Measurements from ENCODE around the gene EGLN2.
"Not testable (repeated sequence)": the region's sequence is repeated elsewhere in the genome, so short reads cannot be mapped to it uniquely, and the experiment has no call there.

The EGLN2 gene

GRCh38 chr19:40798683-40799557 is at the start of gene EGLN2:
TSS of gene EGLN2 (plus strand) at chr19:40799191. CDS start at chr19:40800573, 1,382 bp downstream.
- peak; percentile 99 to 100 (median 100) for DNase-seq (ENCODE audit: low read depth in 3 of 3)

GRCh38 chr19:40750058-40750873 is 48.7 kb upstream of the EGLN2 start, which contains the start of gene ACTMAP:
TSS of gene ACTMAP (minus strand) at chr19:40750477. CDS start at chr19:40749803, 674 bp downstream.
- peak; percentile 92 to 99 (median 98) for DNase-seq (ENCODE audit: low read depth in 3 of 3)

GRCh38 chr19:40750874-40751537 is 48.0 kb upstream of the EGLN2 start, which contains the start of gene SNRPA:
TSS of gene SNRPA (plus strand) at chr19:40751203. CDS start at chr19:40751409, 206 bp downstream.
- DNase-seq (ENCODE audit: low read depth in 3 of 3), result peak; percentile 92 to 95 (median 92)

GRCh38 chr19:40752257-40752781 is 46.7 kb upstream of the EGLN2 start:
- DNase-seq (ENCODE audit: low read depth in 3 of 3), result no peak

GRCh38 chr19:40754611-40755247 is 44.3 kb upstream of the EGLN2 start:
- no peak for DNase-seq (ENCODE audit: low read depth in 3 of 3)

GRCh38 chr19:40755248-40755624 is 43.8 kb upstream of the EGLN2 start:
- DNase-seq (ENCODE audit: low read depth in 3 of 3), result no peak

GRCh38 chr19:40755791-40756190 is 43.2 kb upstream of the EGLN2 start:
- DNase-seq (ENCODE audit: low read depth in 3 of 3), result no peak

GRCh38 chr19:40756502-40757110 is 42.4 kb upstream of the EGLN2 start:
- DNase-seq (ENCODE audit: low read depth in 3 of 3), result no peak

GRCh38 chr19:40758491-40758890 is 40.5 kb upstream of the EGLN2 start:
- no peak for DNase-seq (ENCODE audit: low read depth in 3 of 3)

GRCh38 chr19:40759352-40759751 is 39.6 kb upstream of the EGLN2 start:
- DNase-seq (ENCODE audit: low read depth in 3 of 3), result no peak

GRCh38 chr19:40762754-40763470 is 36.1 kb upstream of the EGLN2 start:
- DNase-seq (ENCODE audit: low read depth in 3 of 3), result no peak

- DNase-seq (ENCODE audit: low read depth in 3 of 3), result no peak
These were observed 35.5 kb upstream of the EGLN2 start for GRCh38 chr19:40763526-40763925.

- no peak for DNase-seq (ENCODE audit: low read depth in 3 of 3)
These were observed 35.0 kb upstream of the EGLN2 start for GRCh38 chr19:40763963-40764362.

- not testable (repeated sequence) for DNase-seq (ENCODE audit: low read depth in 3 of 3)
These were observed 32.6 kb upstream of the EGLN2 start for GRCh38 chr19:40766385-40766784.

- DNase-seq (ENCODE audit: low read depth in 3 of 3), result no peak
These were observed 30.1 kb upstream of the EGLN2 start for GRCh38 chr19:40768869-40769268.

GRCh38 chr19:40771101-40771862 is 27.7 kb upstream of the EGLN2 start:
- DNase-seq (ENCODE audit: low read depth in 3 of 3), result not testable (repeated sequence)

GRCh38 chr19:40774916-40775631 is 23.9 kb upstream of the EGLN2 start, which contains the start of gene MIA:
TSS of gene MIA (plus strand) at chr19:40775521. CDS start at chr19:40775543, 22 bp downstream.
- DNase-seq (ENCODE audit: low read depth in 3 of 3), result no peak

GRCh38 chr19:40775632-40776022 is 23.4 kb upstream of the EGLN2 start:
- DNase-seq (ENCODE audit: low read depth in 3 of 3), result no peak

All from stimulated activated CD4-positive, alpha-beta T cell treated with anti-CD3 and anti-CD28 coated beads, TNF-alpha, amount 100 ng/mL, for 4 hours (primary cell).